GM18505 (cell line): ENCODE results near the gene TMED5.

Experiments
- ATAC-seq: cut with Tn5 transposase; IDR thresholded peaks from one replicate; pipeline ENCODE4 v1.9.1; 2021; ENCODE audit not compliant: unreplicated experiment
- POLR2A ChIP-seq: IDR thresholded peaks from 4 replicates; pipeline ENCODE4 v1.6.1; 2011; ENCODE audit warnings: borderline replicate concordance; ENCODE audit not compliant: insufficient read depth, insufficient read length; ENCODE audit errors: extremely low read depth

The TMED5 gene

DNA sequence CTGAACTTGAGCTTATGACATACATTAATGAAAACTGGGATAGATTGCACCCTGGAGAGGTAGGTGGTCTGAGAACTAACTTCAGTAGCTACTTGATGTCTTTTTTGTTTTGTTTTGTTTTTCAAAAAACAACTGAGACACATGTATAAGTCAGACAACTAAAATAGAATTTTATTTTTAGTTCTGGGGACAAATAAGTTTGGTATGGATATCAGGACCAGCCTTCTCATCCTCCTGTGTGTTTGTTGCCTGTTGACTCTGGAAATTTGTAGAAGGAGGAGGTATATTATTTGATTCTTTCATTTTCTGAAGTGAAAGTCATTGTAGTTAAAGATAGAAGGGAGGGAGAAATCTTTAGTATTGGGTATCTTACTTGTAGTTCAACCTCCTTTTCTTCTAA, 59.6 kb downstream of the TMED5 start:
- TF ChIP-seq POLR2A: no peak
- no peak for ATAC-seq

DNA sequence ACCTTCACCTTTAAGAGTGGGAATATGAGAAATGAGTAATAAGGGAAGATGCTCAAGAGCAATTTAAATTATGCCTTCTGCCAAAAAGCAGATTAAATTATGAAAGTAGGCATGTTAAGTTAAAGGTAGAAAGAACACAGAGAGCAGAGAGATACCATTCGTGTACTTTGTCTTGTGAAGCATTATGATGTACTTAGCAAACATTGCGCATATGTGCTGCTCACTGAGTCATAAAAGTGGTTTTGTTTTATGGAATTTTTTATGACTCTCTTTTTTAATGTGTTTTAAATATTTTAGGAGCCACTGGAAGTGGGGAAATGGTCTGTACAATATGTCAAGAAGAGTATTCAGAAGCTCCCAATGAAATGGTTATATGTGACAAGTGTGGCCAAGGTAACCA, 65.8 kb downstream of the TMED5 start:
- no peak for TF ChIP-seq POLR2A
- no peak for ATAC-seq

DNA sequence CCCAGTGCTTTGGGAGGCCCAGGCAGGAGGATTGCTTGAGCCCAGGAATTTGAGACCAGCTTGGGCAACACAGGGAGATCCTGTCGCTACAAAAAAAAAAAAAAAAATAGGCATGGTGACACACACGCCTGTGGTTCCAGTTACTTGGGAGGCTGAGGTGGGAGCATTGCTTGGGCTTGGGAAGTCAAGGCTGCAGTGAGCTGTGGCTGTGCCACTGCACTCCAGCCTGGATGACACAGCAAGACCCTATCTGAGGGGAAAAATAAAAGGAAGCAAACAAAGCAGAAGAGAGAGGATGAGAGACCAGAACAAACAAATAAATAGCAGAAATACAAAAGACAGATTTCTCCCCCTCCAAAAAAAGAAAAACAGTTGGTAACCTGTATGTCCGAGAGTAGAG, 67.1 kb downstream of the TMED5 start:
- no peak for ATAC-seq
- TF ChIP-seq POLR2A: no peak

DNA sequence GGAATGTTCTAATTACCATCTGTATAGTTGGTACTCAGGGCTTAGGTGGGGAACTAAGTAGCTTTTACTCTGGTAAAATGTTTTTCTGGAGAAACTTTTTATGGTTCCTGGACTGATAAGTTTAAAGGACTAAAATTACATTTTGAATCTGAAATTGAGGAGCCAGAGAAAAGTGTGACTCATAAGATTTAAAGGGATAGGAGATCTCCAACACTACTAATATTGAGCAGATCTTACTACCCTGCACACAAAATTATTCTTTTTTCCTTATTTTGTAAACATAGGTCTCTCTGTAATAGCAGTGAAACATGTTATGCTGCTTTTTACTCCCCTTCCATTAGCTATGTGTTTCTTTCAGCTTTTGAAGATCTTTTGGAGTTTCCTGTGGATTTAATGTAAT, 68.7 kb downstream of the TMED5 start:
- no peak for ATAC-seq
- no peak for TF ChIP-seq POLR2A

DNA sequence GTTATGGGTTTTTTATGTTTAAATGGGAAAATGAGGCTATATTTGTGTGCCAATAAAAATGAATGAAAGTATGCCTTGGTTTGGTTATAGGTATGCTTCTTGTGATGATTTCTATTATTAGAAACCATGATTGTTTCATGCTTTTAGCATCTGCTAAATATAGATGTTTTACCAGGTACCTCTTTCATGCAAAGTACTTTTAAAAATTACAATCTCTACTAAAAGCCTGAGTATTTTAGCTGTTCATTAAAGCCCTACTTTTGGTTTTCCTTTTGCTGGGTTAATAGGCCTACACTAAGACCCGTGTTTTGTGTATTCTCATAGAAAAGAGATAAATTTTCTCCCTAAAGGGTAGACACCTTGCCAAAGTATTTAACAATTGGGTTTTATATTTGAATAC, 69.1 kb downstream of the TMED5 start:
- TF ChIP-seq POLR2A: no peak
- no peak for ATAC-seq

DNA sequence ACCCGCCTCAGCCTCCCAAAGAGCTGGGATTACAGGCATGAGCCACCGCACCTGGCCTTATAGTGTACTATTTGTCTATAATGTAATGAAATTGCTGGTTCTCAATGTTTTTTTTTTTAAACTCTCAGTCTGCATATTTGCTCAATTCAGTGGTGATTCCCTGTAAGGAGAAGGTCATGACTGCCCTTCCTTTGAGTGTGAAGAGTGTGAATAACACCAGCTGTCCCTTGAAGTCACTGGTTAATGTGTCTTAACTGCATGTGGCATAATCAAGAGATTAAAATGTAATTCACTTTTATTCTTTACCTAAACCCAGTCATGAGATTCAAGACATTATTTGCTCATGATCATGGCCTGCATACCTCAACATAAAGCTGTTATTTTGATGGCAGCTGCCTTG, 70.6 kb downstream of the TMED5 start:
- no peak for ATAC-seq
- no peak for TF ChIP-seq POLR2A

DNA sequence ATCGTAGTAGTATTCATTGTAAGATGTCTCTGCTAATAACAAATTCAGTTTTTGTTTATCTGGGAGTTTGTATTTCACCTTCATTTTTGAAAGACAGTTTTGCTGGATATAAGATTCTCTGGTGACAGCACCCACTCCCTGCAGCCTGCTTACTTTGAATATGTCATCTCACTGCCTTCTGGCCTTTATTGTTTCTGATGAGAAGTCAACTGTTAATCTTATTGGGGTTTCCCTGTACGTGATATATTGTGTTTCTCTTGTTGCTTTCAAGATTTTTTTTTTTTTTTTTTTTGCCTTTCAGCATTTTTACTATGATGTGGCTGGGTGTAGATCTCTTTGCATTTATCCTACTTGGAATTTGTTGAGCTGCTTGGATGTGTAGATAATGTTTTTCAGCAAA, 71.9 kb downstream of the TMED5 start:
- no peak for TF ChIP-seq POLR2A
- no peak for ATAC-seq

DNA sequence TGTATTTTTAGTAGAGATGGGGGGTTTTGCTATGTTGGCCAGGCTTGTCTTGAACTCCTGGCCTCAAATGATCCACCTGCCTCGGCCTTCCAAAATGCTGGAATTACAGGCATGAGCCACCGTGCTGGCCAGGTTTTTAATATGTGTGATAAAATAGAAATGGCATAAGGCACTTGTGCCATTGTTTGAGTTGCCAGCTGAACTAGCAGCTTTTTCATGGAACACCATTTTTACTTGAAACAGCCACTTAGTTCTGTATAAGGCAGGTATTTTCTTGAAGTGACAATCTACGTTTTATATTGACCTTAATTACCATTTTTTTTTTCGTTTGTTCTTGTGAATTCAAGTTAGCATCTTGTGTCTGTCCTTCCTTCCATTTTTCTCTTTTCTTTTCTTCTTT, 72.8 kb downstream of the TMED5 start:
- no peak for ATAC-seq

DNA sequence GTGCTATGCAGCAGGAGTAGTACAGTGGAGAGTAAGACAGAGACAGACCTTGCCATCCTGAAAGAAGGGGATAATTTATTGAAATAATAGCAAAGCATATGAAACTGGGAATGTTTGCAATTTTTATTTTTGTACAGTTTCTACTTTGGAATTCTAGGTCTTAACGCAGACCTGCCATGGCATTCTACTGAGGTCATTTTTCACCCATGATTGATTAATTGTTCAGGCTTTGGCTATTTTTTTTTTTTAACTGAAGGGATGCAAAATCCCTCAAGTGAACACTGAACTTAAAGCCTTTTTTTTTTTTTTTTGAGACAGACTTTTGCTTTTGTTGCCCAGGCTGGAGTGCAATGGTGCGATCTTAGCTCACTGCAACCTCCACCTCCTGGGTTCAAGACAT, 74.0 kb downstream of the TMED5 start:
- no peak for TF ChIP-seq POLR2A
- no peak for ATAC-seq

More for the DNA sequence above, 72.8 kb downstream of the TMED5 start:
- no peak for TF ChIP-seq POLR2A

DNA sequence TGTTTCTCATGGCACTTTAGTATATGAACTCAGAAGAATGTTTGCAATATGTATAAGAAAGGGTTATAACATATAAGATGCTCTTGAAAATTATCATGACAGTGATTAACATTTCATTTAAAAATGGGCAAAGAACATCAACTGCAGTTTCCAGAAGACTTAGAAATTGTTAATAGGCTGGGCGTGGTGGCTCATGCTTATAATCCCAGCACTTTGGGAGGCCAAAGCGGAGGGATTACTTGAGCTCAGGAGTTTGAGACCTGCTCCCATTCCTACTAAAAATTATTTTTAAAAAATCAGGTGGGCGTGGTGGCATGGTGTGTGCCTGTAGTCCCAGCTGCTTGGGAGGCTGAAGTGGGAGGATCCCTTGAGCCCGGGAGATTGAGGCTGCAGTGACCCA, 78.1 kb downstream of the TMED5 start:
- no peak for ATAC-seq
- no peak for TF ChIP-seq POLR2A
